Fibroblast of skin of scalp (primary cell): ENCODE data around the gene CYB5R2. TPM values are rescaled to one million over a fixed set of nuclear protein-coding genes. Genes with fewer than 3 reads are reported as not detected.

Experiments used
- DNase-seq: peaks from one replicate; pipeline ENCODE4 v3.0.0-alpha.2; 2013
- polyA plus RNA-seq, 2 experiments: library from polyadenylated mRNA; unstranded; fragments of 120-200 nt; gene quantifications; one replicate each; pipeline ENCODE4 v1.2.1, GENCODE V29; 2013; ENCODE audit not compliant: insufficient read length in 2 of 2

The CYB5R2 gene
- 14.1 TPM for polyA plus RNA-seq (2013, experiment 1 of 2; ENCODE audit: insufficient read length)
- 16.0 TPM for polyA plus RNA-seq (2013, experiment 2 of 2; ENCODE audit: insufficient read length)

DNA sequence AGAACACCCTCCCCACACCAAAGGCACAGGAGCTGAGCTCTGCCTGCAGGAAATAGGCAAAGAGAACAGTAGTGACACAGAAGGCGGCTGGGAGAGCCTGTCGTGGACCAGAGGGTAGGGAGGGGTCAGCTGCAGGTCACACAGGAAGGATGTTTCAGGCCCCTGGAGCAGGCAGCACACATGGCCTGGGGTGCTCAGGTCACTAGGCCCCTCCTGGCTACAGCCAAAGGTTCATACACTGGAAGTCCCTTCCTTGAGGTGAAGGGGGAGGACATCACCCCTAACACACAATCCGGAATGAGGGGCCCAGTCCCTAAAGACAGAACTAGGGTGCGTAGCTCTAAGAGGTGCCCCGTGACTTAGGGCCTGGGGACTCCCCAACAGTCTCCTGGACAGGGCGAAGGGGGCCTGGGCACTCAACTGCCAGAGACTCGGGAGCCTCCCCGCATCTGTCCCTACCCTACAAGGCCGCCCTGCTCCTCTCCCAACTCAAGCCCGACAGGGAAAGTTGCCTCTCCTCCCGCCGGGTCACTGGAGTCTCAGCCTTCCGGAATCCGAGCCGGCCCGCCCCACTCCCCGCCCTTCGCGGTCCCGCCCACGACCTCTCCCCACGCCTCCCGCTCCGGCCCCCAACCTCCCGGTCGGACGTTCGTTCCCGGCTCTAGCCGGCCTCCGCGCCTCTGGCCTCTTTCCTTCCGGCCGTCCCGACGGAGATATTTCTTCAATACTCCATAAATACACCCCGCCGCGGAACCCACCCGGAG is at the start of gene CYB5R2:
Gene CYB5R2, minus strand, starts transcription at position 541 of the 764 bp plus-strand sequence. CDS start 675 bp downstream, outside the sequence.
- DNase-seq = peak; percentile 65

DNA sequence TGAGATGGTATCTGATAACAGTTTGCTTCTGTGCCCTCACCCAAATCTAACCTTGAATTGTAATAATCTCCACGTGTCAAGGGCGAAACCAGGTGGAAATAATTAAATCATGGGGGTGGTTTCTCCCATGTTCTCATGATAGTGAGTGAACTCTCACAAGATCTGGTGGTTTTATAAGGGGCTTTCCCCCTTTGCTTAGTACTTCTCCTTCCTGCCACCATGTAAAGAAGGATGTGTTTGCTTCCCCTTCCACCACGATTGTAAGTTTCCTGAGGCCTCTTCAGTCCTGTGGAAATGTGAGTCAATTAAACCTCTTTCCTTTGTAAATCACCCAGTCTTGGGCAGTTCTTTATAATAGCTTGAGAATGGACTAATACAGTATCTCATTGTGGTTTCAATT is 41.5 kb upstream of the CYB5R2 start:
- no peak for DNase-seq

DNA sequence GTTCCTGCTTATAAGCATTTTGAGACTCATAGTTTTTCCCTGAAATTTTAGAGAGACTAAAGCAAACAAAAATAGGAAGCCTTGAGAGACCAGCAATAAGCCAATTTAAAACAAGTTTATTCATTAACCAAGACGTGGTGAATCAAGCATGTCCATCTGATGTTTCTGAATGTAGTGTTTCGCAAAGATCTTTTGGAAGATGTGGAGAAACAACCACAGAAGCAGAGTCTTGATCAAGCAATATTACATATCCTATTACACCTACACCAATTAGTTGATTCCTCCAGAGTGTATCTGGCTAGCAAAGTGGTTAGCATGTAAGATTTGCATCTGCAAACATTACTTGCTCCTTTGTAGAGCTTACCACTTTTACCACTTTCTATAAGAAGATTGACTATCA is 33.1 kb upstream of the CYB5R2 start, which contains the start of gene OVCH2:
Gene OVCH2, minus strand, starts transcription at position 101 of the 400 bp plus-strand sequence. Its CDS starts 83 bp downstream, at position 18.
- no peak for DNase-seq

DNA sequence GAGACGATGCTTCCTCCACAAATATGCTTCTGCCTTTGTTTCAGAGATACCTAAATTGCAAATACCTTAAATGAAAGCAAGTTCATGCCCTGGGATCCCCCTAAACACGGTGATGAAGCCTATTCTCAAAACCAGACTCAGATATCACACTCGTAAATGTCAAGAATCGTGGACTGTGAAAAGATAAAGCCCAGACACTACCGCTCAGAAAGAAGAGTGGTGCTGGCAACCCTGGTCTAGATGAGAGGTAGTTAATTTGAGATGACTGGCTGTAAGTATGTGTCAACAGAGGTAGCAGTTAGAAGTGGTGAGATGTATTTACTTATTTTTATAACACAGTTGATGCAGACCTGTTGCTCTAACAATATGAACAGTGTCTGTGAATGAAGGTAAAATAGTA is 30.4 kb upstream of the CYB5R2 start:
- no peak for DNase-seq

- no peak for DNase-seq
These were observed 23.1 kb upstream of the CYB5R2 start for GRCh38 chr11:7696424-7696823.

DNA sequence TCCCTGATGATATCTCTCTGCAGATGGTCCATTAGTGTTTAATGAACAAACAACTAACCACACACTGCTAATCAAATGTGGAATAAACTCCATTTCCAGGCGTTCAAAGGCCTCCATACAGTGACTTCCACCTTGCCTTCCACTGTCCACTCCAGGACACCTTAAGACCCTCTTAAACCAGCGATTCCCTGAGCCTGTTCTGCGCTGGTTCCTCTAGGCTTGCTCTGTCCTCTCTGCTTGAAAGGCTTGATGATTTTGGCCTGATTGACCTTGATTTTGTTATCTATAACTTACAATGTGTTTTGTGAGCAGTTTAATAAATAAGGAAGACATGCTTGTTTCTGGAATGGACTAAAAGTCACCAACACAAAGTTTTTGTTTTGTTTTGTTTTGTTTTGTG is 20.9 kb upstream of the CYB5R2 start:
- DNase-seq = no peak

GRCh38 chr11:7692426-7692825 is 19.1 kb upstream of the CYB5R2 start:
- no peak for DNase-seq

DNA sequence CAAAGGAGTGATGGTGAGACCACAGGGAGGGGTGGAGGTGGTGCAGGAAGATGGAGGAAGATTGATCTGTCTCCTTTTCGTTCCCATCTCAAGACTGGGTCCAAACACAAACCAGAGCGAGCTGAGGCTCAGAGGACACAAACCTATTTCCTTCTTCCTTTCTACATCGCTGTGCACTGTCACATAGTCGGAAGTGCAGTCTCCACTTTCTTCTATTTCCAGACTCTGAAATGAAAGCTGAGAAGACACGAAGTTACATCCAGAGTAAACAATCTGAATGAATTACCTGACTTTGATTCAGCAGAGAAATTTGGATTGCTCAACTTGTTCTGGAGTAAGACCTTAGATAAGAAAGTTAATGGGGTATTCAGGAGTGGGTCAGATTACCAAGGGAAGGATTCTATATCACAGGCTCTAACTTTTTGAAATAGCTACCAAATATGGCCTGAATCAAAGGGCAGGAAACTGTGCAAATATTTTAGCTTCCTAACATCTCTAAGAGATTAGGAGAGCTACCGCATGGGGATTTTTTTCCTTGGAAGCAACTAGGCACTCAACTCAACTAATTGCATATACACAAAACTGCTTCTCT is 18.6 kb upstream of the CYB5R2 start:
- peak; percentile 41 for DNase-seq

DNA sequence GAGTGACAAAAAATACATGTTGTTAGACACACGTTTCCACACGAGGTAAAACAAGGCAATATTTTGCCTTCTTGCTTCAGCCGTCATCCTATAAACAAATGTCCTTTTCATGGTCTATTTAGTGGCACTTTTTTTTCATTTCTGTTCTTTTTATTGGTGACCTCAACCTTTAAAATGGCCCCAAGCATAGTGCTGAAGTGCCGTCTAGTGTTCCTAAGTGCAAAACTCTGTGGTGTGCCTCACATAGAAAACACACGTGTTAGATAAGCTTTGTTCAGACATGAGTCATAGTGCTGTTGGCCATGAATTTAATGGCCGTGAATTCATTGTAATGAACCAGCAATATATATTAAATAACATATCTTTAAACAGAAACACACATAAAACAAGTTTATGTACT is 17.3 kb upstream of the CYB5R2 start:
- DNase-seq = no peak

DNA sequence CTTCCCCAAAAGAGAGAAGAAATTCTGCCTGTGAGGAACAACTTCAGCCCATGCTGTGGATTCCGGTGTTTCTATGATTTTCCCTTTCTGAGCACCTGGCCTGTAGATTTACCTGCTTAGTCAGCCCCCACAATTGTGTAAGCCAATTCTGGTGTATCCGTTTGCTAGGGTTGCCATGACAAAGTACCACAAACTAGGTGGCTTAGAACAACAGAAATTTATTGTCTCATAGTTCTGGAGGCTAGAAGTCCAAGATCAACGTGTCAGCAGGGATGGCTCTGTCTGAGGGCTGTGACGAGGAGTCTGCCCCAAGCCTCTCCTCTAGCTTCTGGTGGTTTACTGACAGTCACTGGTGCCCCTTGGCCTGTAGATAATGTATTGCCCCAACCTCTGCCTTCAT is 15.9 kb upstream of the CYB5R2 start:
- no peak for DNase-seq

GRCh38 chr11:7688238-7688826 is 15.0 kb upstream of the CYB5R2 start:
- DNase-seq = peak; percentile 45

DNA sequence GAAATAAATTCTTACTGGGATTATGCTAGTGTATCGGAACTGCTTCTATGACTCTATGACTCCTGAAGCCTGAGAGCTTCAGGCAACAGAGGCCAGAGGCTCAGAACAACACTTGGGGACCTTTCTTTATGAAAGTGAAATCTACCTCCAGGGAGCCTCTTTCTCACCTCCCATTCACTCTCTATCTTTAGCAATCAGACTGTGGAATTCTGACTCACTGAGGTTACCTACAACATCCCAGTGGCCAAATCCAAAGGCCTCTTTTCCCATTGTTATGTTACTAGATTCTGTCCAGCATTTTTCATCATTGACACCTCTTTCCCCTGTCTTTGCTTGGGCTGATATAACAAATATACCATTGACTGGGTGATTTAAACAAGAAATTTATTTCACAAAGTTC is 14.1 kb upstream of the CYB5R2 start:
- no peak for DNase-seq

- DNase-seq = no peak
These were observed 13.5 kb upstream of the CYB5R2 start for GRCh38 chr11:7686761-7687160.

DNA sequence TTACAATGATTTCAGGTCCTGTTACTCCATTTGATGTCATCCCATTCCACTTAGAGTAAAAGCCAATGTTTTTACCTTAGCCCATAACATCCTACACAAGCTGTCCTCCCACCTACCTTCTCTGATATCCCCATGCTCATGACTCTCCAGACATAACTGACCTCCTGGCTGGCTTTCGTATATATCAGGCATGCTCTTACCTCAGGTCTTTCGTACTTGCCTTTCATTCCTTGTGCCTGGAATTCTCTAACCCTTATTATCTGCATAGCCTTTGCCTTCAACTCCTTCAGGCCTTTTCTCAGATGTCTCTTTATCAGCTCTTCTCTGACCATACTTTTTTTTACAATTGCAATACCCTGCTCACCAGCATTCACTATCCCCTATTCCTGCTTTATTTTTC is 10.3 kb upstream of the CYB5R2 start:
- DNase-seq = no peak

DNA sequence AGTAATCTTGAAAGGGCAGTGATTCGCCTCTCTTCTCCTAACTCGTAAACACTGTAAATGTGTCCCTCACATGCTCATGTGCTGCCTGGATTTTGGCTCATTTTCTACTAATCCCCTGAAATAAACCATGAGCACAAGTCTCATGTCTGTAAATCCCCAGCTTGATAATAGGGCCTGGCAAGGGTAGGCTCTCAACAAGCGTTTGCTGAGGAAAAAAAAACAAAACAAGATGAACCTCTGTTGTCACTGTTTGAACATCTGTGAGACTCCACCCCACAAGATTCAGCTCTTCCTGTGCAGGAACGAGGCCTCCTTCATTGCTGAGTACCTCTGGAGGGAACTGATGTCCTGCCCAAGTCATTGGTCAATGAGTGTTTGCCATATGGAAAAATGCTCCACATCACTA is 4.5 kb upstream of the CYB5R2 start:
- no peak for DNase-seq

DNA sequence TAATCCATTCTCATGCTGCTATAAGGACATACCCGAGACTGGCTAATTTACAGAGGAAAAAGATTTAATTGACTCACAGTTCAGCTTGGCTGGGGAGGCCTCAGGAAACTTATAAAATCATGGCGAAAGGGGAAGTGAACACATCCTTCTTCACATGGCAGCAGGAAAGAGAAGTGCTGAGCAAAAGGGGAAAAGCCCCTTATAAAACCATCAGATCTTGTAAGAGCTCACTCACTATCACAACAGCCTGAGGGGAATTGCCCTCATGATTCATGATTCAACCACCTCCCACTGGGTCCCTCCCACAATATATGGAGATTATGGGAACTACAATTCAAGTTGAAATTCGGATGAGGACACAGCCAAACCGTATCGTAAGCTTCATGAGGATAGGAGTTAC is 3.8 kb upstream of the CYB5R2 start:
- DNase-seq = peak; percentile 69

- DNase-seq = no peak
These were observed 2.3 kb upstream of the CYB5R2 start for GRCh38 chr11:7675631-7676030.

DNA sequence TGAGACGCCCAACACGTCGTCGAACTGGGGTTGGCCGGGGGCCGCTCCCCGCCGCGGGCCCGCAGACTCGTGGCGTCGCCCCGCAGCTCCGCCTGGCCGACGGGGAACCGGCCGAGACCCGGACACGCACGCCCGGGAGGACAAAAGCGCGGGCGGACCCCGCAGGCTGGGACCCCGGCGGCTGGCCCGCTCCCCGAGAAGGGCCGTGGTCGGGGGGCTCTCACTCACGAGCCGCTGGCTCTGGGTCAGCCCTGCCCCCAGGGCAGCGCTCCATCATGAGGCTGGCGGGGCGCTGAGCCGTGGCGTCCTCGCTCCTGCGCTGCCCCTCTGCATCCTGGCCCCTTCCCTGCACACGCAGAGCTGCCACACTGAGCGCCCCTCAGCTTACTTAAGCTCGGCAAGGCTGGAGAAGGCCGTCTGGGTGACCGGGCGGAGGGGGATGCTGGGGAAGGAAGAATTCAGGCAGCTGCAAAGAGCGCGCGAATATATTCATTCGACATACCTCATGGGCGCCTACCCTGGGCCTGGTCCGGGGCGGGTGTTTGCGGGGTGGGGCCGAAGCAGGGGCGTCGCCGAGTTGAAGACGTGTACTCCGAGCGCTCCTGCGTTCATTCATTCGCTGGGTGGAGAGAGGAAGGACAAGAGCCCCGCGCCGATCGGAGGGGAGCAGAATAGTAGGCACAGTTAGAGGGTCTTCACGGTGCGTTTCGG is 579 bp upstream of the CYB5R2 start:
- DNase-seq = peak; percentile 33

GRCh38 chr11:7672276-7672959 is 882 bp downstream of the CYB5R2 start:
- DNase-seq = no peak

DNA sequence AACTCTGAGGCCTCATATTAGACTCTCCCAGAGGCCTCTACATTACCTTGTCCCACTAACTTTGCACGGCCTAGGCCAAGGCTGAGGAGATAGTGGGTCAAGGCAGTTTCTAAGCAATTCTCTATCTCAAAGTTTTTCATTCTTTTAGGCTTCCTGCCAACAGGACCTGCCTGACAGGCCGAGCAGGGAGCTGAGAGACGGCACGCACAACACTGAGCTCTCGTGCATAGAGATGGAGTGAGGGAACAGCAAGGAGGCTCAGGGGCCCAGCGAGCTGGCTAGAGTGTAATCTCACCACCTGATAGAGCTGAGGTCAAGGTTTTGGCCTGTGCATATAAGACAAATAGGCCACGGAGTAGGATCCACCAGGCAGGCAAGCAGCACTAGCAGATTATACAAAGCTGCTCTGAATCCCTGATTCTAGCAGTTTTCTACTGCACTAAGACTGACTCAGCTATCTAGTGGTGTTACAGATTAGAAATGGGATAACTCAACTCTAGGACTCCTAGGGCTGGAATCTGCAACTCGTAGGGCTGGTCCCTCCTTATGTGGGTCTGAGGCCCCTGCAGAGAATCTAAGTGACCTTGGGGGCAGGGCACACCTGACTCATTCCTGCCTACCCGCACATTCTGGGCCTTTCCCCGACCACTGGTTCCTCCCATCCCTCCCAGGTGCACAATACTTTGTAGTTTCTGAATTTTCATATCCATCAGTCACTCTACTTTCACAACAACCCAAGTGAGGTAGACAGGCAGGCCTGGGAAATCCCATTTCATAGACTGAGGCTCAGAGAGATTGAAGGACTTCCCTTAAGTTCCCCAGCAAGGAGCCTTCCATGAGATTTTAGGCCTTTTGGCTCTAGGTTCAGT is 1.7 kb downstream of the CYB5R2 start:
- no peak for DNase-seq

- no peak for DNase-seq
These were observed 2.7 kb downstream of the CYB5R2 start for GRCh38 chr11:7670641-7671040.
